HG02678 (cell line): ENCODE measurements around the gene FH.

Source experiments
- ATAC-seq: cut with Tn5 transposase; IDR thresholded peaks from one replicate; pipeline ENCODE4 v1.9.1; 2021; ENCODE audit warnings: mild to moderate bottlenecking, moderate library complexity; ENCODE audit not compliant: unreplicated experiment

The FH gene

GRCh38 chr1:241460098-241460873 is 59.3 kb downstream of the FH start:
- ATAC-seq, result no peak

- no peak for ATAC-seq
Measured at GRCh38 chr1:241459186-241459802, 60.3 kb downstream of the FH start.

GRCh38 chr1:241457421-241457820 is 62.1 kb downstream of the FH start:
- no peak for ATAC-seq

GRCh38 chr1:241456743-241457142 is 62.8 kb downstream of the FH start:
- ATAC-seq, result no peak

GRCh38 chr1:241453732-241454131 is 65.8 kb downstream of the FH start:
- no peak for ATAC-seq

- no peak for ATAC-seq
Measured at GRCh38 chr1:241451956-241452355, 67.6 kb downstream of the FH start.
